Smooth muscle cell (in vitro differentiated cells): ENCODE results near the gene USP9X. TPM values are rescaled to one million over a fixed set of nuclear protein-coding genes. Genes with fewer than 3 reads are reported as not detected.

Source experiments
- DNase-seq: peaks from one replicate; lab custom pipeline; 2025; ENCODE audit not compliant: unreplicated experiment; lab: John Stamatoyannopoulos, UW
- H2AFZ ChIP-seq: fragments of 200-600 bp; sonication (generic); 2 replicates; pipeline ENCODE4 v1.6.0; 2016; ENCODE audit warnings: antibody characterized with exemption, low read depth, mild to moderate bottlenecking
- H3F3A ChIP-seq: fragments of 200-600 bp; sonication (generic); 2 replicates; pipeline ENCODE4 v1.6.0; 2017; ENCODE audit warnings: antibody characterized with exemption, low read depth
- H3K27ac ChIP-seq: fragments of 200-600 bp; sonication (generic); 2 replicates; pipeline ENCODE4 v1.5.1; 2016; ENCODE audit warnings: low read depth, mild to moderate bottlenecking
- H3K27me3 ChIP-seq: fragments of 200-600 bp; sonication (generic); 2 replicates; pipeline ENCODE4 v1.6.1; 2016; ENCODE audit warnings: low read depth, mild to moderate bottlenecking
- H3K36me3 ChIP-seq: fragments of 200-600 bp; sonication (generic); 2 replicates; pipeline ENCODE4 v1.5.1; 2016; ENCODE audit warnings: low read depth
- H3K4me1 ChIP-seq: fragments of 200-600 bp; sonication (generic); 2 replicates; pipeline ENCODE4 v1.5.1; 2016; ENCODE audit warnings: low read depth
- H3K4me2 ChIP-seq: fragments of 200-600 bp; sonication (generic); 2 replicates; pipeline ENCODE4 v1.6.0; 2016; ENCODE audit warnings: mild to moderate bottlenecking
- H3K4me3 ChIP-seq: fragments of 200-600 bp; sonication (generic); 2 replicates; pipeline ENCODE4 v1.5.1; 2016; ENCODE audit warnings: mild to moderate bottlenecking
- H3K79me2 ChIP-seq: fragments of 200-600 bp; sonication (generic); 2 replicates; pipeline ENCODE4 v1.6.0; 2016; ENCODE audit warnings: low read depth, mild to moderate bottlenecking
- H3K9ac ChIP-seq: fragments of 200-600 bp; sonication (generic); 2 replicates; pipeline ENCODE4 v1.6.0; 2016; ENCODE audit warnings: low read depth
- H3K9me3 ChIP-seq: fragments of 200-600 bp; sonication (generic); replicated peaks from 2 replicates; pipeline ENCODE4 v1.5.1; 2016; ENCODE audit warnings: low read depth
- H4K20me1 ChIP-seq: fragments of 200-600 bp; sonication (generic); 2 replicates; pipeline ENCODE4 v1.6.0; 2016; ENCODE audit warnings: low read depth
- CTCF ChIP-seq: fragments of 200-600 bp; sonication (generic); IDR thresholded peaks from 2 replicates; pipeline ENCODE4 v1.5.1; 2017; ENCODE audit warnings: borderline replicate concordance, mild to moderate bottlenecking, antibody characterized with exemption; ENCODE audit not compliant: insufficient read depth, poor library complexity, severe bottlenecking
- WGBS: methylation state at CpG from one replicate; pipeline ENCODE4 v1.1.7; 2016; ENCODE audit warnings: low lambda C conversion rate; 5-methylcytosine and 5-hydroxymethylcytosine counted together
- polyA plus RNA-seq: library from polyadenylated mRNA; unstranded; fragments of >200 nt; fragmentation: Nextera tagmentation; extraction: Ambion mirVana; gene quantifications from 2 replicates; pipeline ENCODE4 v1.2.1, GENCODE V29; 2016
- total RNA-seq: library from RNA; depleted of rRNA; stranded (reverse); fragments of >200 nt; gene quantifications from 2 replicates; pipeline ENCODE4 v1.2.3, GENCODE V29; 2014

Gene USP9X
- total and polyA plus RNA-seq, 2 experiments from 2014 or later, result 26.0 to 98.0 TPM

GRCh38 chrX:41043196-41043595 lies 42.0 kb upstream of the USP9X start:
- no peak overlapping the region for H3K4me3 ChIP-seq

GRCh38 chrX:41043674-41044345 lies 41.4 kb upstream of the USP9X start:
- Histone ChIP-seq H3F3A (no peaks in the 10 kb centered on the region), H3K79me2 (no peaks in the 10 kb centered on the region), H3K9ac (no peak overlapping the region), H2AFZ (no peak overlapping the region), H3K4me2 (no peak overlapping the region), H3K4me3 (no peak overlapping the region), H3K27ac (no peak overlapping the region), H3K4me1 (peaks cover 12% of the 10 kb centered on the region), H3K36me3 (no peaks in the 10 kb centered on the region), H3K9me3 (no peaks in the 10 kb centered on the region), H3K27me3 (no peaks in the 10 kb centered on the region), H4K20me1 (no peaks in the 10 kb centered on the region)
- no peak for DNase-seq
- TF ChIP-seq CTCF, result no peak
- 84% methylated on average over 6 of the region's 6 CpGs for WGBS

More at GRCh38 chrX:41043196-41043595, 42.0 kb upstream of the USP9X start:
- H3K27me3 ChIP-seq, result no peaks in the 10 kb centered on the region
- no peak for DNase-seq
- no peaks in the 10 kb centered on the region for H4K20me1 ChIP-seq
- peaks cover 12% of the 10 kb centered on the region for H3K4me1 ChIP-seq
- H3K4me2 ChIP-seq, result no peak overlapping the region
- no peaks in the 10 kb centered on the region for H3K79me2 ChIP-seq
- no peak overlapping the region for H2AFZ ChIP-seq
- no peak for TF ChIP-seq CTCF
- WGBS, result 78% methylated on average over 6 of the region's 6 CpGs
- H3K9ac ChIP-seq, result no peak overlapping the region
- H3K36me3 ChIP-seq, result no peaks in the 10 kb centered on the region
- no peaks in the 10 kb centered on the region for H3F3A ChIP-seq
- no peak overlapping the region for H3K27ac ChIP-seq
- H3K9me3 ChIP-seq, result no peaks in the 10 kb centered on the region

DNA sequence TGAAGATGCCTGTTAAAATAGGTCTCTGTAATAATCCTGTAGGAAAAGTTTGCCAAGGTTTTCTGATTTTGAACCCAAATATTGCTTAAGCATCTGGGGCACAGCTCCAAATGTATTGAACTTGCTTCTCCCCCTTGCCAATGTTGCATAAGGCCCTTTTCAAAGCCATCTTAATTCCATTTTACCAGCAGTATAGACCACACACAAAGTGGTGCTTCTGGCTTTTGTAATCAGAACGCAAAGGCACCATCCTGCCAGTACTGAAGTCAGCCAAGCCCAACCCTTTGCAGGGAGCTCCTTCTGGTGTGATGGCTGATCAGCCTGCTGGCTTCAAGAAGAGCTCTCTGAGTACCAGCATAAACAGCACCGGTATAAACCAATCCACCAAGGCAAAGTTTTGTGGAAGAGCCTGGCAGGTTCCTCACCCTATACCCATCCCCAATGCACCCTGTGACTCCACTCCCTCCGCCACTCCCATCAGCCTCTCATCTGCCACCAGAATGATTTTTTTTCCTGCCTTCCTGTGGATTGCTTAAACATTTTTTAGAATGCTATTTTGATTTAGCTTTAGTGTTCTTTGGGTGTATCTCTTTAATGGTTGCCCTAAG lies 39.2 kb upstream of the USP9X start:
- no peaks in the 10 kb centered on the region for H3K9me3 ChIP-seq
- no peak overlapping the region for H3K9ac ChIP-seq
- DNase-seq, result no peak
- H3F3A ChIP-seq, result no peaks in the 10 kb centered on the region
- H4K20me1 ChIP-seq, result no peaks in the 10 kb centered on the region
- no peak overlapping the region for H2AFZ ChIP-seq
- H3K4me1 ChIP-seq, result peaks cover 12% of the 10 kb centered on the region
- no peak overlapping the region for H3K4me2 ChIP-seq
- WGBS, result 53% methylated on average over 3 of the region's 3 CpGs
- H3K27me3 ChIP-seq, result no peaks in the 10 kb centered on the region
- H3K27ac ChIP-seq, result no peak overlapping the region
- H3K36me3 ChIP-seq, result no peaks in the 10 kb centered on the region
- no peak for TF ChIP-seq CTCF
- no peak overlapping the region for H3K4me3 ChIP-seq
- H3K79me2 ChIP-seq, result no peaks in the 10 kb centered on the region
